ENCODE data around the gene GNGT2.

DNA sequence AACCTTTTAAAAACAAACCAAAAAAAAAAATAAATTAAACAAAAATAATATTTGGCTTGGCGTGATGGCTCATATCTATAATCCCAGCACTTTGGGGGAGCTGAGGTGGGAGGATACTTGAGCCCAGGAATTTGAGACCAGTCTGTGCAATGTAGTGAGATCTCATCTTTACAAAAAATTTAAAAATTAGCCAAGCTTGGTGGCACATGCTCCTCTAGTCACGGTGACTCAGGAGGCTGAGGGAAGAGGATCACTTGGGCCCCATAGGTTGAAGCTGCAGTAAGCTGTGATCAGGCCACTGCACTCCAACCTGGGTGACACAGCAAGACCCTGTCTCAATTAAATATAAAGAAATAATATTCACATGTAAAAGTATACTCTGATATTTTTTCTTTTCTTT lies 12.2 kb downstream of the GNGT2 start:
- TF ChIP-seq CTCF (IDR thresholded peaks at IDR 0.05) (no peak), POLR2A (IDR thresholded peaks at IDR 0.05) (no peak)

All from adrenal gland (tissue), 5 donors.